ENCODE measurements around the gene NBPF3.
"Not testable (repeated sequence)": the region's sequence is repeated elsewhere in the genome, so short reads cannot be mapped to it uniquely, and the experiment has no call there.

The NBPF3 gene

GRCh38 chr1:21439721-21440629 is at the start of gene NBPF3:
TSS of gene NBPF3 (plus strand) at chr1:21440137. CDS start at chr1:21445087, 4,950 bp downstream.
- DNase-seq (ENCODE audit: low read depth, low spot score), result peak; percentile 64

- DNase-seq (ENCODE audit: low read depth, low spot score), result no peak
Measured at GRCh38 chr1:21391497-21391896, 48.4 kb upstream of the NBPF3 start.

- DNase-seq (ENCODE audit: low read depth, low spot score), result no peak
Measured at GRCh38 chr1:21392587-21393263, 47.2 kb upstream of the NBPF3 start.

GRCh38 chr1:21396516-21396915 is 43.4 kb upstream of the NBPF3 start:
- no peak for DNase-seq (ENCODE audit: low read depth, low spot score)

- peak; percentile 23 for DNase-seq (ENCODE audit: low read depth, low spot score)
Measured at GRCh38 chr1:21397813-21398188, 42.1 kb upstream of the NBPF3 start.

- DNase-seq (ENCODE audit: low read depth, low spot score), result not testable (repeated sequence)
Measured at GRCh38 chr1:21401726-21402346, 38.1 kb upstream of the NBPF3 start.

- DNase-seq (ENCODE audit: low read depth, low spot score), result no peak
Measured at GRCh38 chr1:21406659-21407058, 33.3 kb upstream of the NBPF3 start.

- not testable (repeated sequence) for DNase-seq (ENCODE audit: low read depth, low spot score)
Measured at GRCh38 chr1:21409897-21410296, 30.0 kb upstream of the NBPF3 start.

- no peak for DNase-seq (ENCODE audit: low read depth, low spot score)
Measured at GRCh38 chr1:21414015-21414414, 25.9 kb upstream of the NBPF3 start.

GRCh38 chr1:21420378-21420777 is 19.6 kb upstream of the NBPF3 start:
- DNase-seq (ENCODE audit: low read depth, low spot score), result not testable (repeated sequence)

- DNase-seq (ENCODE audit: low read depth, low spot score), result not testable (repeated sequence)
Measured at GRCh38 chr1:21421307-21421706, 18.6 kb upstream of the NBPF3 start.

GRCh38 chr1:21427798-21428480 is 12.0 kb upstream of the NBPF3 start:
- DNase-seq (ENCODE audit: low read depth, low spot score), result not testable (repeated sequence)

GRCh38 chr1:21428481-21429073 is 11.4 kb upstream of the NBPF3 start:
- not testable (repeated sequence) for DNase-seq (ENCODE audit: low read depth, low spot score)

- DNase-seq (ENCODE audit: low read depth, low spot score), result not testable (repeated sequence)
Measured at GRCh38 chr1:21429210-21429609, 10.7 kb upstream of the NBPF3 start.

- not testable (repeated sequence) for DNase-seq (ENCODE audit: low read depth, low spot score)
Measured at GRCh38 chr1:21430875-21431274, 9.1 kb upstream of the NBPF3 start.

GRCh38 chr1:21434394-21434793 is 5.5 kb upstream of the NBPF3 start:
- DNase-seq (ENCODE audit: low read depth, low spot score), result no peak

- no peak for DNase-seq (ENCODE audit: low read depth, low spot score)
Measured at GRCh38 chr1:21435646-21436487, 4.1 kb upstream of the NBPF3 start.

GRCh38 chr1:21436488-21437340 is 3.2 kb upstream of the NBPF3 start:
- no peak for DNase-seq (ENCODE audit: low read depth, low spot score)

GRCh38 chr1:21437341-21437640 is 2.6 kb upstream of the NBPF3 start:
- DNase-seq (ENCODE audit: low read depth, low spot score), result no peak
